Measurements from ENCODE around the gene C6orf136.
A peak's percentile ranks its signal among the peaks of the same experiment; 100 is the strongest.

The C6orf136 gene

DNA sequence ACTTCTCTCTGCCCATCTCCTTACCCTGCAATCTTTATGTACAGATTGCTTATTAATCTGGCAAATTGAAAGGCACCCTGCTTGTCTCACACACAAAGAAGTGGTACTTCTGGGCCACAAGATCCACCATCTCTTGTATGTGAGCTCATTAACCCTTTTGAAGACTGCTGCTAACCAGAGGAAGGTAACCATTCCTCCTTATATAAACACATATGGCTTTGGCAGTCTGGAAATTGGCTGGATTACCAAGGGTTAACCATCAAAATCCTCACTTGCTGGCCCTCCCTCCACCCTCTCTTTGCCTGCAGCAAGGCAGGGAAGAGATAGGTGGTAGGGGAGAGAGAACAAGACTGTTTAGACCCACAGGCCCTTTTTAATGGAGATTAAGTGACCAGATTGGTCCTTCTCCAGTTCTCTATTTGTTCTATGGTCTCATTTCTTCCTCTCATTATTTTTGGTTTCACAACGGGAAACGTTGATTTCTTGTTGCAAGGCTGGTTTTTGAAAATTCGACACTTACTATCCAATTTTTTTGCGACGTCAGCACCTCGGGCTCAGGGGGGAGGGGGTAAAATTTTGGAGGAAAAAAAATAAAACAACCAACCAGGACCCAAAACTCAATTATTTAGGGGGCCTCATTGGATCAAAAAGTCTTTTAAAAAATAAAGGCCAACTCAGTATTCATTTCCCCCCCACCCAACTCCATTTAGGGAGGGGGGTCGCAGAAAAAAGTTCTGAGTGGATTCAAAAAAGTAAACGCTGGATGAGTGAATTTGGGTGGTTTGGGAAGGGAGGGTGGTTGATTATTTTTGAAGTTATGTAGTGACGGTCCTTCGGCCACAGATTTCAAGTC is 30.7 kb upstream of the C6orf136 start:
- DNase-seq (ENCODE audit: low read depth), result peak; percentile 63

- DNase-seq (ENCODE audit: low read depth), result peak; percentile 100
These were observed 29.9 kb upstream of the C6orf136 start, which contains the start of gene PPP1R10 for GRCh38 chr6:30616811-30617564. Gene PPP1R10, minus strand, starts transcription at chr6:30617243. Its CDS starts 7,299 bp downstream, at chr6:30609944.

- peak; percentile 98 for DNase-seq (ENCODE audit: low read depth)
These were observed 29.2 kb upstream of the C6orf136 start, which contains the start of gene MRPS18B for GRCh38 chr6:30617565-30618269. Gene MRPS18B, plus strand, starts transcription at chr6:30617840. Its CDS starts 26 bp downstream, at chr6:30617866.

- DNase-seq (ENCODE audit: low read depth), result peak; percentile 45
These were observed 28.6 kb upstream of the C6orf136 start for GRCh38 chr6:30618270-30618797.

DNA sequence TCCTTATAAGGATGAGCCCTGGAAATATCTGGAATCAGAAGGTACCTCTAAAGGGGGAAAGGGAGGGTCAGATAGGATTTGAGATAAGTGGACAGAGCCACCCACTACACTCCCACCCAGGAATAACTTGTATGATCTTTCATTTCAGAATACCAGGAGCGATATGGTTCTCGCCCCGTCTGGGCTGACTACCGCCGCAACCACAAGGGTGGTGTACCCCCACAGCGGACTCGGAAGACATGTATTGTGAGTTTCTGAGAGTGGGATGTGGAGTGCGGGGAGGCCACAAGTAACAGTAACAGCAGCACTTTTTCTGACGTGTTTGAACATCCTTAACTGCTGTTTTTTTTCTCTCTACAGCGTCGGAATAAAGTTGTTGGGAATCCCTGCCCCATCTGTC is 27.4 kb upstream of the C6orf136 start:
- DNase-seq (ENCODE audit: low read depth), result no peak

DNA sequence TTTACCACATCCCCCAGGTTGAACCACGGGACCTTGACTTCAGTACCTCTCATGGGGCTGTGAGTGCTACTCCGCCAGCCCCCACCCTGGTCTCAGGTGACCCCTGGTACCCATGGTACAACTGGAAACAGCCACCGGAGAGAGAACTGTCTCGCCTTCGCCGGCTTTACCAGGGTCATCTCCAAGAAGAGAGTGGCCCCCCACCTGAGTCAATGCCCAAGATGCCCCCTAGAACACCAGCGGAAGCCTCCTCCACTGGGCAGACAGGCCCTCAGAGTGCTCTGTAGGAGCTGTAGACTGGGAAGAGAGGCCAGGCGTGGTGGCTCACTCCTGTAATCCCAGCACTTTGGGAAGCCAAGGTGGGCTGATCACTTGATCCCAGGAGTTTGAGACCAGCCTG is 21.4 kb upstream of the C6orf136 start:
- no peak for DNase-seq (ENCODE audit: low read depth)

DNA sequence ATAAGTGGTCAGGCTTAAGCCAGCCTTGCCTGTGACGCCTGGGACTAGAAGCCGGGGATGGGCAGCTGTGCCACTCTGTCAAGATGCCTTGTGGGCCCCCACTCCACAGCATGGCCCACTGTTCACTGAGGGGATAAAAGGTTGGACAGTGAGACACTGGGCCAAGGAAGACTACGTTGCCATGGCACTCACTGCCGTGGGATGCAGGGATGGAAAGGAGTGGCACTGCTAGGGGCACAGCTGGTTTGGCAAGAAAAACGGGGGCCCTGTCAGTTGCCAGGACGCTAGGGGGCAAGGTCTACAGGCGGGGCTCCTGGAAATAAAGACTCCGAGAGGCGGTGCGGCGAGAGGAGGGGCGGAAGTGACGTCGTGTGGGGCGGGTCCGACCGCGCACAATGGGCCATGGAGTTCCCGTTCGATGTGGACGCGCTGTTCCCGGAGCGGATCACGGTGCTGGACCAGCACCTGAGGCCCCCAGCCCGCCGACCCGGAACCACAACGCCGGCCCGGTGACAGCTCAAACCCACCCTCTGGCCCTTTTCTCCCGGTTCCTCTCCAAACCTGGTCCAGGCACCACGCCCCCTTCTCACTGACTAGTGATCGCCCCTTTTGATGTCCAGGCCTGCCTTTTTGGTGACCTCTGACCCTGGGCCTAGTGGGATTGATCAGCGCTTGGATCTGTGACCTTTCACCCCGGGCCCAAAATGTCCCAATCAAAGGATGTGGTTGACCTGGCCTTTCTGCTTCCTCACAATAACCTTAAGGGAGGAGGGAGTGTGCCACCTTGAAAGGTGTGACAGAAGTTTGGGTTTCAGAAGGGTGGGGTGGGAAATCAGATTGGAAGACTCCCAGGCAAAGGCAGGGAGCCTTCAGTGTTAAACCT is 20.2 kb upstream of the C6orf136 start, which contains the start of gene ATAT1:
Gene ATAT1, plus strand, starts transcription at position 391 of the 883 bp plus-strand sequence.
- DNase-seq (ENCODE audit: low read depth), result peak; percentile 89

GRCh38 chr6:30635834-30636233 is 11.1 kb upstream of the C6orf136 start:
- DNase-seq (ENCODE audit: low read depth), result no peak

DNA sequence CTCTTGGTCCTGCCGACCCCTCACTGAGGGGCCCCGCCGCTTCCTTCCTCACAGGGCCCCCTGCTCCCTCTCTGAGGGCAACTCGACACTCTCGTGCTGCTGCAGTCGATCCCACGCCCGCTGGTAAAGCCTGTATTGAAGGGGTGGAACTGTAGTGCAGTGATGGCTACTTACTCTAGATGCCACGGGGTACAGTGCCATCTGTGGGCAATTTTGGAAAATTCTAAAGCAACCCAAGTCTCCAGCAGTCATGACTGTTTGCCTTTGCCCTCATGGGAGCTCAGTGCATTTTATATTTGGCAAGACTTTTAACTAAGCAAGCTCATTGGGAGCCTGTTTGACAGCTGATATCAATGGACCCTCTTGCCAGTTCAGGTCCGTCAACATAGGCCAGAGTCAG is 6.5 kb upstream of the C6orf136 start:
- no peak for DNase-seq (ENCODE audit: low read depth)

- no peak for DNase-seq (ENCODE audit: low read depth)
These were observed 5.9 kb upstream of the C6orf136 start for GRCh38 chr6:30641048-30641447.

DNA sequence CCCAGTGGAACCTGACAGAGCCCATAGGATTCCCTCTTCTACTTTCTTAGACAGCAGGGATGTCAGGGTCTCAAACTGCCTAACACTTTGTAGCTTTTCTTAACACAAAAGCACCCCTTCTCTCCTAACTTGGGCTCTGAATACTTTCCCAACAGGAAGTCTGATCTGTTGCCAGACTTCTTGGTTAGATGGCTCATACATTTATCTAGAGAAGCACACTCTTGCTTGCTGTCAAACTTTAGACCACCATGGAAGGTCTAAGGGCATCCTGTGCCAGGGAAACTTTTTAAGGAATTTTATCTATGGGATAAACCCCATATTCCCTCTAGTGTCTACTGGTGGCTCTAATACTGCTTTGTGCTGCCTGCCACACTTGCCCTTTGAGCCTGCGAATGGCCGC is 3.3 kb upstream of the C6orf136 start:
- no peak for DNase-seq (ENCODE audit: low read depth)

DNA sequence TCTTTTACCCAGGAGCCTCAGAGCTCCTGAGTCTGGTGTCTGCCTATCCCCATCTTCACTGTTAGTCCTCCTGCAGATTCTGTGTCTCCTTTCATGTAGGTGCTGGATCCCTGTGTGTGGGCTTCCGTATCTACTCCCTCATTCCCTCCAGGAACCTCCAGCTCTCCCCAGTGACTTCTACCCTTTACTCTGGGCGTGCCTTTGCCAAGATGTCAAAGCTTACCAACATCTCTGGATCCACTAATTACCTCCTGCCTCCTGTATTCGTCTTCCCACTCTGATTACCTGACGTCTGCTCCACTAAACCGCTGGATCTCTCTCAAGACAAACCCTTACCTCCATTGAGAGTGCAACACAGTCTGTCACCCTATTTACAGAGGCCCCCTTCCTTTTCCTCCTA is 2.2 kb upstream of the C6orf136 start:
- DNase-seq (ENCODE audit: low read depth), result no peak

DNA sequence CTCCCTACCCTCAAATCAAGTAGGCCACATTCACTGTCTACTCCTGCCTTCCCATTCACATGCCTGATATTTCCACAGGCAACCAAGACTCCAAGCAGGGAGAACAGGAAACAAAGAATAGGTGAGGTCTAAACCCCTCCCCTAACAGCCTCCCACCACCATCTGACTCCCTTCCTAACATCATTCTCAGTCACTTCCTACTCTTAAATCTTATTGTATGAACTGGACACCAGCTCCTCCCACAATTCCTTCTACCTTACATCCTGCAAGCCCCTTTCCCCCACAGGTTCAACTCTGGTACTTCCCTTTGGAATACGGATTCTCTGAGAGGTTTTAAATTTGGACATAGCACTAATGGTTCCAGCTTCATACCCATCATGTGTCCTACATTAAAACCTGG is 944 bp upstream of the C6orf136 start:
- DNase-seq (ENCODE audit: low read depth), result peak; percentile 13

DNA sequence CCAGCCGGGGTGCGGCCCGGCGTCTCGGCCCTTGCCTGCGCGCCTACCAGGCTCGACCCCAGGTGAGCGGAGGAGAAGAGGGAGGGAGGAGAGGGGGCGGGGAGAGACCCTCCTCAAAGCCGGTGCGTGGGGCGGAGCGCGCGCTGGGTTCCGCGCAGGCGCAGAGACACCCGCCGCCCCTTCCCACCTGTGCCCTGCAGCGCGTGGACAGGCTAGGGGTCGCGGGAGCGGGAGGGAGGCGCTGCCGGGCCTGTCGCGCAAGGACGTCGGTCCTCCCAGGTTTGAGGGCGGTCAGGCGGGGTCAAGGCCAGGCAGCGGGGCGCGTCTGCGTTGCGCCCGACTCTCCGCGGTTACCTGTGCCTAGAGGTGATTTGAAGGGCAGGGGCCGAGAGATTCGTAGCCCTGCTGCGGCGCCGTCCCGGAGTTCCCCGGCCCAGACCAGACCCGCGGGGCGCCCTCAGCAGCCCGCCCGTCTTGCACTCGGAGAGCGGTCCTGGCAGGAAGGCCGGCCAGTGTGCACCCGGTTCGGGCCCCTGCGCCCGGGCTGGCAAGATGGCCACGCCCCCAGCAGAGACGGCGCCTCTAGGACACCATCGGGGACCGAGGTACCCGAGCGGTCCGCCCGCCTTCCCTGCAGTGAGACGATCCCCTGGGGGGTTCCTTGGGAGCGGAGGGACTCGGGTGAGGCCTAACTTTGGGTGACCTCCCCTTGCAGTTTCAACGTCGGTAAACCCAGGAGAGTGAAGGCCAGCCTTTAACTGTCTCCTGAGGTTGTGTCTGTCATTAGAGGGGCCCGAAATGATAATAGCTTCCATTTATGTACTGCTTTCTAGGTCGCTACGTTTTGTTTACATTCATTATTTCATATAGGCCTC is 546 bp downstream of the C6orf136 start:
- DNase-seq (ENCODE audit: low read depth), result peak; percentile 75

- DNase-seq (ENCODE audit: low read depth), result no peak
These were observed 4.2 kb downstream of the C6orf136 start for GRCh38 chr6:30651143-30651542.

- DNase-seq (ENCODE audit: low read depth), result no peak
These were observed 8.1 kb downstream of the C6orf136 start for GRCh38 chr6:30654798-30655742.

DNA sequence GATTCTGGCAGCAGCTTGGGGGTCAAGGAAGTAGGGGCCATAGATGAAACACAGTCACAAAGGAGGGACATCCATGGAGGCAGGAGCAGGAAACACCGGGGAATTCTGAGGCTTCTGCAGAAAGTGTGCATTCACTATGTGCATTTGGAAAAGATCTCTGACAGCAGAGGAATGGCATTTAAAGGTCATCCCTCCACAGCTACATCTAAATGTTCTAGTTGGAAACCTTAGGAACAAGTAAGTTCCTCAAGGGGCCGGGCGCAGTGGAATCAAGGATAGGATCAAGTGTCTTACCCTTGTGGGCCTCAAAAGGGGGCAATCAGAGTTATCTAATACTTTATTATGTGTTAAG is 8.8 kb downstream of the C6orf136 start:
- no peak for DNase-seq (ENCODE audit: low read depth)

DNA sequence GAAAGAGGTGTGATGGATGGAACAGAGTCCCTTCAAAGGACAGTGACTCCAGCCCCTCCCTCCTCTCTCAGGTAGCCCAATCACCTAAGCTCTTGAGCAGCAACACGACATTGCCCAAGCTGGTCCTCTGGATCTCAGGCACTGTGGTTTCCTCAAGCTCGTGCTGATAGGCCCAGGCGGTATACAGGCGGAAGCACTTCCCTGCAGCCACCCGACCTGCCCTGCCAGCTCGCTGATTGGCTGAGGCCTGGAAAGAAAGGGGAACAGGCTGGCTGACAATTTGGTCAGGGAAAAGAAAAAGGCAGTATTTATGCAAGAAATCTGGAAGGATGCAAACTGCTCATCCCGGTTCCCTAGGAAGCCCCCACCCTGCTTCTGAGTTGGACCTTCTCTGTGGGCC is 9.6 kb downstream of the C6orf136 start:
- DNase-seq (ENCODE audit: low read depth), result no peak

DNA sequence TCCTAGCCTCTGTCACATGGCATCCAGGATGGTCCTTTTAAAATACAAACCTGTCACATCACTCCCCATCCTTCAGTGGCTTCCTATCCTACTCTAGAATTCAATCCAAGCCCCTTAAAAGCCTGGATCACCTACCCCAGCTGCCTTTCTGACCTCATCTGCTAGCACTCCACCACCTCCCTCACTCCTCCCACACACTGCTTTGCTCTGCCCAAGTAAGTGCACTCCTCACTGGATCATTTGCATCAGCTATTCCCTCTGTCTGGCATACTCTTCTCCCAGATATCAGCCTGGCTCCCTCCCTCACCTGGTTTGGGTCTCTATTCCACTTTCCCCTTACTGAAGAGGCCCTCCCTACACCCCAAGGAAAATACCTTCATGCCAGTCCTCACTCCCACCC is 10.5 kb downstream of the C6orf136 start:
- no peak for DNase-seq (ENCODE audit: low read depth)

Data from ELR (cell line).